H1 (cell line): Measurements from ENCODE around the gene CAMK2A. TPM values are rescaled to one million over a fixed set of nuclear protein-coding genes. Genes with fewer than 3 reads are reported as not detected.

Experiments used
- GTF2F1 ChIP-seq: IDR thresholded peaks from 2 replicates; pipeline ENCODE4 v1.6.1; 2012; ENCODE audit warnings: low read depth, low read length, improper control_type of control experiment, borderline replicate concordance
- TCF12 ChIP-seq: IDR thresholded peaks from 2 replicates; pipeline ENCODE4 v1.6.1; 2011; ENCODE audit warnings: low read depth, mild to moderate bottlenecking, low read length
- polyA plus RNA-seq, 7 experiments: library from polyadenylated mRNA; depleted of rRNA in 3 of 7; stranded (reverse) in 5 of 7; unstranded in 2 of 7; fragments of >200 nt in 5 of 7; fragments of 200-250 nt in 2 of 7; gene quantifications; 1 replicate in 5 of 7; 2 replicates in 1 of 7; 4 replicates in 1 of 7; pipeline versions ENCODE4 v1.2.1 to v1.2.3, GENCODE V29; 2011 to 2013; ENCODE audit warnings: missing spikeins in 2 of 7, mixed read lengths in 2 of 7
- total RNA-seq: library from RNA; stranded (reverse); fragmentation: NEBNext Ultra II Directional; extraction: Animal tissue kit (Norgen Biotek cat#: 25700); gene quantifications from 2 replicates; pipeline ENCODE4 v1.2.1, GENCODE V29; 2021
- TF ChIP-seq, protein P1 (sequence below): fragments of 300-600 bp; sonication (generic); IDR thresholded peaks from 2 replicates; pipeline ENCODE4 v1.7.1; 2012; ENCODE audit warnings: low read length, moderate library complexity, mild to moderate bottlenecking, inconsistent platforms; ENCODE audit not compliant: insufficient replicate concordance

Gene CAMK2A
- total and polyA plus RNA-seq, 2 of the 8 experiments (the other 6 are each of a cell fraction or from before 2014, with no cell fraction given), result 0.20 to 0.28 TPM

GRCh38 chr5:150213530-150213929 lies 76.0 kb downstream of the CAMK2A start (continued):
- TF ChIP-seq, protein P1, sequence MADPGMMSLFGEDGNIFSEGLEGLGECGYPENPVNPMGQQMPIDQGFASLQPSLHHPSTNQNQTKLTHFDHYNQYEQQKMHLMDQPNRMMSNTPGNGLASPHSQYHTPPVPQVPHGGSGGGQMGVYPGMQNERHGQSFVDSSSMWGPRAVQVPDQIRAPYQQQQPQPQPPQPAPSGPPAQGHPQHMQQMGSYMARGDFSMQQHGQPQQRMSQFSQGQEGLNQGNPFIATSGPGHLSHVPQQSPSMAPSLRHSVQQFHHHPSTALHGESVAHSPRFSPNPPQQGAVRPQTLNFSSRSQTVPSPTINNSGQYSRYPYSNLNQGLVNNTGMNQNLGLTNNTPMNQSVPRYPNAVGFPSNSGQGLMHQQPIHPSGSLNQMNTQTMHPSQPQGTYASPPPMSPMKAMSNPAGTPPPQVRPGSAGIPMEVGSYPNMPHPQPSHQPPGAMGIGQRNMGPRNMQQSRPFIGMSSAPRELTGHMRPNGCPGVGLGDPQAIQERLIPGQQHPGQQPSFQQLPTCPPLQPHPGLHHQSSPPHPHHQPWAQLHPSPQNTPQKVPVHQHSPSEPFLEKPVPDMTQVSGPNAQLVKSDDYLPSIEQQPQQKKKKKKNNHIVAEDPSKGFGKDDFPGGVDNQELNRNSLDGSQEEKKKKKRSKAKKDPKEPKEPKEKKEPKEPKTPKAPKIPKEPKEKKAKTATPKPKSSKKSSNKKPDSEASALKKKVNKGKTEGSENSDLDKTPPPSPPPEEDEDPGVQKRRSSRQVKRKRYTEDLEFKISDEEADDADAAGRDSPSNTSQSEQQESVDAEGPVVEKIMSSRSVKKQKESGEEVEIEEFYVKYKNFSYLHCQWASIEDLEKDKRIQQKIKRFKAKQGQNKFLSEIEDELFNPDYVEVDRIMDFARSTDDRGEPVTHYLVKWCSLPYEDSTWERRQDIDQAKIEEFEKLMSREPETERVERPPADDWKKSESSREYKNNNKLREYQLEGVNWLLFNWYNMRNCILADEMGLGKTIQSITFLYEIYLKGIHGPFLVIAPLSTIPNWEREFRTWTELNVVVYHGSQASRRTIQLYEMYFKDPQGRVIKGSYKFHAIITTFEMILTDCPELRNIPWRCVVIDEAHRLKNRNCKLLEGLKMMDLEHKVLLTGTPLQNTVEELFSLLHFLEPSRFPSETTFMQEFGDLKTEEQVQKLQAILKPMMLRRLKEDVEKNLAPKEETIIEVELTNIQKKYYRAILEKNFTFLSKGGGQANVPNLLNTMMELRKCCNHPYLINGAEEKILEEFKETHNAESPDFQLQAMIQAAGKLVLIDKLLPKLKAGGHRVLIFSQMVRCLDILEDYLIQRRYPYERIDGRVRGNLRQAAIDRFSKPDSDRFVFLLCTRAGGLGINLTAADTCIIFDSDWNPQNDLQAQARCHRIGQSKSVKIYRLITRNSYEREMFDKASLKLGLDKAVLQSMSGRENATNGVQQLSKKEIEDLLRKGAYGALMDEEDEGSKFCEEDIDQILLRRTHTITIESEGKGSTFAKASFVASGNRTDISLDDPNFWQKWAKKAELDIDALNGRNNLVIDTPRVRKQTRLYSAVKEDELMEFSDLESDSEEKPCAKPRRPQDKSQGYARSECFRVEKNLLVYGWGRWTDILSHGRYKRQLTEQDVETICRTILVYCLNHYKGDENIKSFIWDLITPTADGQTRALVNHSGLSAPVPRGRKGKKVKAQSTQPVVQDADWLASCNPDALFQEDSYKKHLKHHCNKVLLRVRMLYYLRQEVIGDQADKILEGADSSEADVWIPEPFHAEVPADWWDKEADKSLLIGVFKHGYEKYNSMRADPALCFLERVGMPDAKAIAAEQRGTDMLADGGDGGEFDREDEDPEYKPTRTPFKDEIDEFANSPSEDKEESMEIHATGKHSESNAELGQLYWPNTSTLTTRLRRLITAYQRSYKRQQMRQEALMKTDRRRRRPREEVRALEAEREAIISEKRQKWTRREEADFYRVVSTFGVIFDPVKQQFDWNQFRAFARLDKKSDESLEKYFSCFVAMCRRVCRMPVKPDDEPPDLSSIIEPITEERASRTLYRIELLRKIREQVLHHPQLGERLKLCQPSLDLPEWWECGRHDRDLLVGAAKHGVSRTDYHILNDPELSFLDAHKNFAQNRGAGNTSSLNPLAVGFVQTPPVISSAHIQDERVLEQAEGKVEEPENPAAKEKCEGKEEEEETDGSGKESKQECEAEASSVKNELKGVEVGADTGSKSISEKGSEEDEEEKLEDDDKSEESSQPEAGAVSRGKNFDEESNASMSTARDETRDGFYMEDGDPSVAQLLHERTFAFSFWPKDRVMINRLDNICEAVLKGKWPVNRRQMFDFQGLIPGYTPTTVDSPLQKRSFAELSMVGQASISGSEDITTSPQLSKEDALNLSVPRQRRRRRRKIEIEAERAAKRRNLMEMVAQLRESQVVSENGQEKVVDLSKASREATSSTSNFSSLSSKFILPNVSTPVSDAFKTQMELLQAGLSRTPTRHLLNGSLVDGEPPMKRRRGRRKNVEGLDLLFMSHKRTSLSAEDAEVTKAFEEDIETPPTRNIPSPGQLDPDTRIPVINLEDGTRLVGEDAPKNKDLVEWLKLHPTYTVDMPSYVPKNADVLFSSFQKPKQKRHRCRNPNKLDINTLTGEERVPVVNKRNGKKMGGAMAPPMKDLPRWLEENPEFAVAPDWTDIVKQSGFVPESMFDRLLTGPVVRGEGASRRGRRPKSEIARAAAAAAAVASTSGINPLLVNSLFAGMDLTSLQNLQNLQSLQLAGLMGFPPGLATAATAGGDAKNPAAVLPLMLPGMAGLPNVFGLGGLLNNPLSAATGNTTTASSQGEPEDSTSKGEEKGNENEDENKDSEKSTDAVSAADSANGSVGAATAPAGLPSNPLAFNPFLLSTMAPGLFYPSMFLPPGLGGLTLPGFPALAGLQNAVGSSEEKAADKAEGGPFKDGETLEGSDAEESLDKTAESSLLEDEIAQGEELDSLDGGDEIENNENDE, result no peak
- TF ChIP-seq TCF12 (no peak), GTF2F1 (no peak)
